ENCODE results near the gene MSI2. TPM values are rescaled to one million over a fixed set of nuclear protein-coding genes. Genes with fewer than 3 reads are reported as not detected.

MSI2 gene
- polyA plus RNA-seq, 1 of the 3 experiments (the other 2 are of a cell fraction), result 24.1 TPM

GRCh38 chr17:57438066-57438731 lies 181.9 kb downstream of the MSI2 start (continued):
- TF ChIP-seq MAX (IDR thresholded peaks at IDR 0.05; ENCODE audit: low read depth) (no peak), RAD21 (IDR thresholded peaks at IDR 0.05; ENCODE audit: low read length) (peak; percentile 63), RCOR1 (IDR thresholded peaks at IDR 0.05; ENCODE audit: low read length) (peak; percentile 96), REST (IDR thresholded peaks at IDR 0.05; ENCODE audit: low read depth, low read length) (no peak), GABPA (IDR thresholded peaks at IDR 0.05; ENCODE audit: low read depth) (no peak), JUND (IDR thresholded peaks at IDR 0.05) (no peak), MXI1 (IDR thresholded peaks at IDR 0.05; ENCODE audit: low read depth, low read length) (peak; percentile 87)

GRCh38 chr17:57439651-57440050 lies 183.3 kb downstream of the MSI2 start:
- no peak overlapping the region for H3K9ac ChIP-seq
- H3K4me2 ChIP-seq, result no peak overlapping the region
- H3K27me3 ChIP-seq (ENCODE audit: insufficient read depth), result no peaks in the 10 kb centered on the region
- H3K9me2 ChIP-seq, result no peaks in the 10 kb centered on the region
- no peaks in the 10 kb centered on the region for H4K20me1 ChIP-seq (ENCODE audit: insufficient read depth)
- no peaks in the 10 kb centered on the region for H3K36me3 ChIP-seq (replicated peaks in 1 of 2; ENCODE audit: control insufficient read depth in 1 of 2, insufficient read depth in 2 of 2, low read length in 1 of 2)
- ChIA-PET CTCF (interaction anchor here (0.6 to 2.7 kb wide), 15 partner anchors 16 to 393 kb away, joined by 3 to 22 read pairs (median 5); no protein-coding TSS in a partner anchor), POLR2A (interaction anchor here (0.6 to 1.9 kb wide), 11 partner anchors 19 to 343 kb away, joined by 3 to 9 read pairs (median 4); no protein-coding TSS in a partner anchor)
- WGBS (ENCODE audit: low lambda C conversion rate), result 92% methylated on average over 5 of the region's 5 CpGs
- TF ChIP-seq TAF1 (IDR thresholded peaks at IDR 0.05; ENCODE audit: borderline replicate concordance, low read depth, low read length) (no peak), TEAD4 (IDR thresholded peaks at IDR 0.05; ENCODE audit: borderline replicate concordance, insufficient read depth) (no peak), CHD2 (IDR thresholded peaks at IDR 0.05; ENCODE audit: low read length, partially characterized antibody) (no peak), FOXM1 (IDR thresholded peaks at IDR 0.05; ENCODE audit: low read depth) (no peak), REST (IDR thresholded peaks at IDR 0.05; ENCODE audit: low read depth, low read length) (no peak), CTCF (IDR thresholded peaks at IDR 0.05) (no peak), PBX3 (IDR thresholded peaks at IDR 0.05) (no peak), RAD21 (IDR thresholded peaks at IDR 0.05; ENCODE audit: low read length) (no peak), NRF1 (IDR thresholded peaks at IDR 0.05; ENCODE audit: low read depth, low read length) (no peak), MAX (IDR thresholded peaks at IDR 0.05; ENCODE audit: low read depth) (no peak), GABPA (IDR thresholded peaks at IDR 0.05; ENCODE audit: low read depth) (no peak)
- H2AFZ ChIP-seq (ENCODE audit: low read depth), result no peak overlapping the region
- H3F3A ChIP-seq (replicated peaks; ENCODE audit: insufficient read depth), result peaks cover 5% of the 10 kb centered on the region
- H3K4me3 ChIP-seq (ENCODE audit: low read depth in 2 of 2, low read length in 1 of 2), result no peak overlapping the region
- peak overlapping the region; percentile 70 to 96; a peak in 3 of 4 replicates for H3K27ac ChIP-seq (ENCODE audit: low read depth in 2 of 2, low read length in 1 of 2)
- peaks cover 40 to 80% of the 10 kb centered on the region in 2 experiments for H3K4me1 ChIP-seq (ENCODE audit: control insufficient read depth in 1 of 2, insufficient read depth in 2 of 2, low read depth in 1 of 2, low read length in 1 of 2)
- no peaks in the 10 kb centered on the region for H3K9me3 ChIP-seq
- 0 out of 2 replicates have a peak, but pooled peaks cover 2% of the 10 kb centered on the region for H3K79me2 ChIP-seq (ENCODE audit: insufficient read depth)
- no peak for DNase-seq
